HEK293T (cell line): Measurements from ENCODE around the gene LRRC14B.

Experiments used
- CTCF ChIA-PET: fragments of 350-600 bp; formaldehyde crosslinking; extraction: SDS; loops from one replicate; lab custom pipeline; 2021; ENCODE audit warnings: antibody characterized with exemption, inconsistent platforms; lab: Yijun Ruan, JAX
- POLR2A ChIA-PET: fragments of 350-600 bp; formaldehyde crosslinking; extraction: SDS; loops from one replicate; lab custom pipeline; 2020; ENCODE audit warnings: antibody characterized with exemption, inconsistent platforms; lab: Yijun Ruan, JAX
- DNase-seq: peaks from one replicate; pipeline ENCODE4 v3.0.0; 2012; ENCODE audit warnings: mixed read lengths; ENCODE audit errors: extremely low spot score
- ARNT ChIP-seq: fragments of 450-650 bp; IDR thresholded peaks from 2 replicates; pipeline ENCODE4 v1.6.1; 2017; ENCODE audit warnings: mild to moderate bottlenecking
- BHLHE40 ChIP-seq: fragments of 450-650 bp; IDR thresholded peaks from 2 replicates; pipeline ENCODE4 v1.6.1; 2016; ENCODE audit warnings: mild to moderate bottlenecking, moderate library complexity, borderline replicate concordance
- CTBP1 ChIP-seq: fragments of 450-650 bp; IDR thresholded peaks from 2 replicates; pipeline ENCODE4 v1.6.1; 2016; ENCODE audit warnings: borderline replicate concordance
- ELF4 ChIP-seq: fragments of 450-650 bp; IDR thresholded peaks from 2 replicates; pipeline ENCODE4 v1.6.1; 2017; ENCODE audit warnings: antibody characterized with exemption
- FOXA1 ChIP-seq: fragments of 450-650 bp; IDR thresholded peaks from 2 replicates; pipeline ENCODE4 v1.6.1; 2016; ENCODE audit warnings: mild to moderate bottlenecking
- FOXK2 ChIP-seq: fragments of 450-650 bp; IDR thresholded peaks from 2 replicates; pipeline ENCODE4 v1.6.1; 2016; ENCODE audit warnings: mild to moderate bottlenecking
- FOXM1 ChIP-seq: fragments of 450-650 bp; IDR thresholded peaks from 2 replicates; pipeline ENCODE4 v1.6.1; 2017; ENCODE audit warnings: mild to moderate bottlenecking, borderline replicate concordance
- HDGF ChIP-seq: fragments of 450-650 bp; IDR thresholded peaks from 2 replicates; pipeline ENCODE4 v1.6.1; 2017; ENCODE audit warnings: antibody characterized with exemption, borderline replicate concordance
- L3MBTL2 ChIP-seq: fragments of 450-650 bp; conservative IDR thresholded peaks from 2 replicates; pipeline ENCODE4 v1.6.1; 2016; ENCODE audit warnings: mild to moderate bottlenecking
- LEF1 ChIP-seq: fragments of 450-650 bp; IDR thresholded peaks from 2 replicates; pipeline ENCODE4 v1.6.1; 2017; ENCODE audit warnings: mild to moderate bottlenecking, borderline replicate concordance
- NFRKB ChIP-seq: fragments of 450-650 bp; IDR thresholded peaks from 2 replicates; pipeline ENCODE4 v1.6.1; 2016; ENCODE audit warnings: mild to moderate bottlenecking, moderate library complexity
- SP1 ChIP-seq: fragments of 450-650 bp; IDR thresholded peaks from 2 replicates; pipeline ENCODE4 v1.6.1; 2017
- SUZ12 ChIP-seq: fragments of 450-650 bp; IDR thresholded peaks from 2 replicates; pipeline ENCODE4 v1.6.1; 2016; ENCODE audit warnings: mild to moderate bottlenecking
- TARDBP ChIP-seq: fragments of 450-650 bp; IDR thresholded peaks from 2 replicates; pipeline ENCODE4 v1.6.1; 2016
- ZNF384 ChIP-seq: fragments of 450-650 bp; IDR thresholded peaks from 2 replicates; pipeline ENCODE4 v1.6.1; 2016
- TF ChIP-seq, protein P1 (sequence below): fragments of 450-650 bp; IDR thresholded peaks from 2 replicates; pipeline ENCODE4 v1.6.1; 2016

LRRC14B gene

DNA sequence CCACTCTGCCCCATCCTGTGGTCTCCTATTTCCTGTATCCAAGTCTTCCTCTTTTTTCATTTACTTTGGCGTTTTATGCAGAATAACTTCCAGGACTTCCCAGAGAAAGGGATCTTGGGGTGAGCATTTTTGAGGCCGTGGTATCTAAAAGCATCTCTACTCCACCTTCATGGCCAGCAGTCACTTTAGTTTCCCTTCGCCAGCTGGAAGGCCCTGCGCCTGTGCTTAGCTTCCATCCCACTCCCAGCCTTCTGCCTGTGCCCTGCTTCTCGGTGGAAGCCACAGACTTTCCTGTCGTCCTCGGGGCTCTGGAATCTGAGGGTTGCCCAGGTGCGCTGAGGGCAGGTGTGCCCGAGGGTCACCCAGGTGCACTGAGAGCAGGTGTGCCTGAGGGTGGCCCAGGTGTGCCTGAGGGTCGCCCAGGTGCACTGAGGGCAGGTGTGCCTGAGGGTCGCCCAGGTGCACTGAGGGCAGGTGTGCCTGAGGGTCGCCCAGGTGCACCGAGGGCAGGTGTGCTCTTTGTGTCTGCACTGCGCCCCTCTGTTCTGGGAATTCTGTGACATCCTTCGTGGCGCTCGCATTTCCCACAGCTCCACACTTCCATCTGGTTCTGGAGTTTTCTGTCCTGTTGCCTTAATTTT lies 32.4 kb upstream of the LRRC14B start:
- TF ChIP-seq TARDBP, result no peak
- TF ChIP-seq CTBP1, result no peak
- TF ChIP-seq ELF4, result no peak
- TF ChIP-seq SUZ12, result no peak
- TF ChIP-seq, protein P1, sequence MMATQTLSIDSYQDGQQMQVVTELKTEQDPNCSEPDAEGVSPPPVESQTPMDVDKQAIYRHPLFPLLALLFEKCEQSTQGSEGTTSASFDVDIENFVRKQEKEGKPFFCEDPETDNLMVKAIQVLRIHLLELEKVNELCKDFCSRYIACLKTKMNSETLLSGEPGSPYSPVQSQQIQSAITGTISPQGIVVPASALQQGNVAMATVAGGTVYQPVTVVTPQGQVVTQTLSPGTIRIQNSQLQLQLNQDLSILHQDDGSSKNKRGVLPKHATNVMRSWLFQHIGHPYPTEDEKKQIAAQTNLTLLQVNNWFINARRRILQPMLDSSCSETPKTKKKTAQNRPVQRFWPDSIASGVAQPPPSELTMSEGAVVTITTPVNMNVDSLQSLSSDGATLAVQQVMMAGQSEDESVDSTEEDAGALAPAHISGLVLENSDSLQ, result no peak
- TF ChIP-seq SP1, result no peak
- no peak for TF ChIP-seq NFRKB
- TF ChIP-seq FOXK2, result no peak
- no peak for DNase-seq
- CTCF ChIA-PET, result no interaction called here
- POLR2A ChIA-PET, result no interaction called here

DNA sequence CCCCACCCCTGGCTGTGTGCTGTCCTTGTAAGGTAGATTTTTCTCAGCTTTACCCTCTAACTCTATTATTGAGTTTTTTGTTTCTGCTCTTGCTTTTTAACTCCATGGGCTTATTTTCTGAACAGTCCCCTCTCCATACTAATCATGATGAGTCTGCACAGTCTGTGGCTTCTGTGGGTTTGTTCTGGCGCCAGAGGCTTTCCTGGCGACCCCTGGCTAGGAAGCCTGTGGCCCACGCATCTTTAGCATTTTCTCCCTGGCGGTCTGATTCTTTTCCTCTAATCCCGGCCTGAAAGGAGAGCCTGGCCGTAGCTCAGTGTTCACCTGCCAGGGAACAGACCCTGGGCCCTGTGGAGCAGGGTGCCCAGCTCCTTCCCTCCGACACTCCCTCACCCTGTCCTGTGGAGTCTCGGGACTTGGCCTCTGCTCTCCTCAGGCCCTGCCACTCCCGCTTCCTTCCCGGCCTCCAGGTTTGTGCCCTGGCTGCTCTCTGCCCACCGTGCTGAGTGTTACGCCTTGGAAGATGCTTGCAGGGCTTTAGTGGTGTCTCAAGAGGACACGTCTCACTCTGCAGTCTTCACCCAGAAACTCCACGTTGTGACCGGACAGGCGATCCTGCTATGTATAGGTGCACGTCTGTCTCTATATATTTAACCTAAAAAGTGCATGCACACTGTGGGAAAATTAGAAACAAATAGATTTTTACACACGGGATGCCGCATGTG lies 31.7 kb upstream of the LRRC14B start:
- CTCF ChIA-PET, result no interaction called here
- POLR2A ChIA-PET, result no interaction called here
- TF ChIP-seq ZNF384 (no peak), CTBP1 (no peak), ELF4 (no peak), SP1 (no peak), L3MBTL2 (no peak), FOXM1 (no peak), HDGF (no peak), NFRKB (no peak), ARNT (no peak), TARDBP (no peak), LEF1 (no peak)
- TF ChIP-seq, protein P1, result no peak
- DNase-seq, result no peak

DNA sequence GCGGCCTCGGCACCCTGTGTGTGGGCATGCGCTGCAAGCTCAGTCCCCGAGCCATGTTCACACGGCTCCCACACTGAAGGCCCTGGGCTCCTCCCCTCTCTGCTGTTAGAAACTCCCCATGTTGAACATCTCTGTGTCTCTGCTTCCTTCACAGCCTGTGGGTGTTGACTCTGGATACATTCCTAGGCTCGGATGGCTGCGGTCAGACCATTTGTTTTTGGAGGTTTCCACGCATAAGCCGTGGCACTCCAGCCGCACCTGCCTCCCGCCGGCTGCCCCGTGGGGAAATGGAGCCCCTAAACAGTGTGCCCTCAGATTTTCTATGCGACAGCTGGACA lies 31.2 kb upstream of the LRRC14B start:
- POLR2A ChIA-PET, result no interaction called here
- DNase-seq, result no peak
- TF ChIP-seq, protein P1, result no peak
- TF ChIP-seq LEF1, result no peak
- no peak for TF ChIP-seq BHLHE40
- TF ChIP-seq ELF4, result no peak
- TF ChIP-seq SUZ12, result no peak
- TF ChIP-seq L3MBTL2, result no peak
- no peak for TF ChIP-seq CTBP1
- TF ChIP-seq FOXK2, result no peak
- TF ChIP-seq ARNT, result no peak
- no peak for TF ChIP-seq SP1
- no peak for TF ChIP-seq FOXA1
- no peak for TF ChIP-seq FOXM1
- TF ChIP-seq ZNF384, result no peak
- TF ChIP-seq NFRKB, result no peak
- no peak for TF ChIP-seq HDGF
- no peak for TF ChIP-seq TARDBP
- CTCF ChIA-PET, result no interaction called here

DNA sequence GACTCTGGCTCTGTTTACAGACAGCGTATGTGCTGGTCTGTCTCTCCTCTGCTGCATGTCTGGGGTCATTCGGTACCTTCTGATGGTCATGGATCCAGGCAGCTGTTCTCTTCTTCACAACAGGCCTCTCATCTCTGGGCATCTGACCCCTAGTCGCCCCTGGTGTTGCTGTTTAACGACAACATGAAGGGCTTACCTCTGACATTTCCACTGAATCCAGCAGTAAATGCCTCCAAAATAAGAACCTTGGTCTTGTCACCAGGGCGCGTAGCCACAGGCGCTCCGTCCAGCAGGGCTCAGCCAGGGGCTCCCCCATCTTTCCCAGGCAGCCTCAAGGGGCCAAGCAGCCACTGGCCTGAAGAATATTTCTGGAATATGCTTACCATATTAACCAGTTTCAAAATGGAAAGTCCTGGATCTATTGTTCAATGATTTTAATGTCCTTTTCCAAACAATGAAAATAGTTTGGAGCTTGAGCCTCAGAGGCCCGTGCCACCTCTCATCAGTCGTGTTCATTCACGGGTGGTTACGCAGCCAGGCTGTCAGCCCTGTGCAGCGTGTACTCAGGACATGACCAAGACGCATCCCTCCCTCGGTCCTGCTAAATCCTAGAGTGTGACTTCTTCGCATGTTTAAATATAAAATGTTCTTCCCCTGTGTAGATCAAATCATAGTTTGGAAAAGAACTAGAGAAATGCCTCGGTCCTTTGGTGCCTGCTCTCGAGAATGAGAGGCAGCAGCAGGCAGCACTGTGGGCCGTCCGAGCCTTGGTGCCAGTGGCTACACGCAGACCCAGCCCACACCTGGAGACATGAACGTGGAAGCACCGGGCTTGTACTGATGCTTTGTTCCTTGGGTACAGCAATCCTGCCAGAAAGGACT lies 30.1 kb upstream of the LRRC14B start:
- TF ChIP-seq NFRKB (no peak), BHLHE40 (no peak), ZNF384 (no peak), FOXM1 (no peak), FOXA1 (no peak), TARDBP (no peak), FOXK2 (no peak), L3MBTL2 (no peak), SUZ12 (no peak), HDGF (no peak)
- TF ChIP-seq, protein P1, result no peak
- POLR2A ChIA-PET, result no interaction called here
- CTCF ChIA-PET, result no interaction called here
- DNase-seq, result no peak

DNA sequence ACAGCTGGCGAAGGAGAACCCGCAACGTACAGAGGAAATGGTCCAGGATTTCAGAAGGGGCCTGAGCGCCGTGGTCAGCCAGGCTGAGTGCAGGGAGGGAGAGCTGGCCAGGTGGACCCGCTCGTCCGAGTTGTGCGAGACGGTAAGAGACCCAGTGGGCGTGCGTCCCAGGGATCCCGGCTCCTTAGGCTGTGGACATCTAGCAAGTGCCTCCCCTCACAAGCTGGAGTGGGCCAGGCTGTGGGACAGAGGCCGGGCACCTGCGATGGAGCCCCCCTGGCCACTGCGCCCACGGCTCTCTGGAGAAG lies 29.5 kb upstream of the LRRC14B start:
- DNase-seq, result no peak
- TF ChIP-seq FOXK2, result no peak
- no peak for TF ChIP-seq NFRKB
- TF ChIP-seq FOXM1, result no peak
- ChIA-PET POLR2A (no interaction called here), CTCF (no interaction called here)
